ENCODE data around the gene YJEFN3.

Gene YJEFN3

DNA sequence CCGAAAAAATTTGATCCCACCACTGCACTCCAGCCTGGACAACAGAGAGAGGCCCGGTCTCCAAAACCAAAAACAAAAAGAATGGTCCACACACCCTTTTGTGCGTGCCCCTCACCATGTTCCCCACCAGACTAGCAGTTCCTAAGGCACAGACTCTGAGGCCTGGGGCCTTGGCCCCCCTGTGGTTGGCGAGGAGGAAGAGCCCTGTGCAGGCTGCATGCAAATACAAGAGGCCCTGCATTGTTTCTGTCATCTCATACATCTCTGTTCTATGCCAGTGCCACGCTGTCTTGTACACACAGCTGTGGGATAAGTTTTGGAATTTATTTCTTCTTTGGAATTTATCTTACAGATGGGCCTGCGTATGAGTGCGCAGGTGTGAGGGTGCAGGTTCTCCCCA lies 4.7 kb upstream of the YJEFN3 start:
- no peak for DNase-seq

DNA sequence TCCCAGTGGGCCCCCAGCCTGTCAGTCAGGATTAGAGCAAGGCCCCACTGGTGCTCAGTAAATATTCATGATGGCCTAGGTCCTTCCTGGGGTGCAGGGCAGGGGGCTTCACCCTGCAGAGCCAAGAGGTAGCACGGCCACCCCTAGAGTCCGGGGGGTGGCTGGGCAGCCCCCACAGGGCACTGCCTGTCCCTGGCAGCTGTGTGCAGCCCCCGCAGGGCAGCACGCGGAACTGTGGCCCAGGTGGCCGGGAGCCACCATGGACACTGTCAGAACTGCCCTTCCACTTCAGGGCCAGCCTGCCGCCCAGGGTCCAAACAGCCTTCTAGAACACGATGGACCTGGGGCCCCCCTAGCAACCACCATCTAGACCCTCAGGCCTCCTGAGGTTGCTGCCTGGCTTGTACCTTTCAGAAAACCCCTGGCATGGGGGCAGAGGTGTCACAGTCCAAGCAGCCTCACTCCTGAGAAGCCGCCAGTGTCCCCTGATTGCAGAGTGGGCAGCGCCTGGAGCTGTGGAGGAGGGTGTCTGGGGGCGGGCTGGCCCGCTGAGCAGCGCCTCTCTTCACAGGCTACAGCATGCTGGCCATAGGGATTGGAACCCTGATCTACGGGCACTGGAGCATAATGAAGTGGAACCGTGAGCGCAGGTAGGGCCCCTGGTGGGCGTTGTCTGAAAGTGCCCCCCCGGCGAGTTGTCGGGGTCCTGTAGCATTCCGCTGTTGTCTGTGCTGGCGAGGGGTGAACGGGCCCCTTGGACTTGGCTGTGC lies 2.9 kb upstream of the YJEFN3 start:
- no peak for DNase-seq

DNA sequence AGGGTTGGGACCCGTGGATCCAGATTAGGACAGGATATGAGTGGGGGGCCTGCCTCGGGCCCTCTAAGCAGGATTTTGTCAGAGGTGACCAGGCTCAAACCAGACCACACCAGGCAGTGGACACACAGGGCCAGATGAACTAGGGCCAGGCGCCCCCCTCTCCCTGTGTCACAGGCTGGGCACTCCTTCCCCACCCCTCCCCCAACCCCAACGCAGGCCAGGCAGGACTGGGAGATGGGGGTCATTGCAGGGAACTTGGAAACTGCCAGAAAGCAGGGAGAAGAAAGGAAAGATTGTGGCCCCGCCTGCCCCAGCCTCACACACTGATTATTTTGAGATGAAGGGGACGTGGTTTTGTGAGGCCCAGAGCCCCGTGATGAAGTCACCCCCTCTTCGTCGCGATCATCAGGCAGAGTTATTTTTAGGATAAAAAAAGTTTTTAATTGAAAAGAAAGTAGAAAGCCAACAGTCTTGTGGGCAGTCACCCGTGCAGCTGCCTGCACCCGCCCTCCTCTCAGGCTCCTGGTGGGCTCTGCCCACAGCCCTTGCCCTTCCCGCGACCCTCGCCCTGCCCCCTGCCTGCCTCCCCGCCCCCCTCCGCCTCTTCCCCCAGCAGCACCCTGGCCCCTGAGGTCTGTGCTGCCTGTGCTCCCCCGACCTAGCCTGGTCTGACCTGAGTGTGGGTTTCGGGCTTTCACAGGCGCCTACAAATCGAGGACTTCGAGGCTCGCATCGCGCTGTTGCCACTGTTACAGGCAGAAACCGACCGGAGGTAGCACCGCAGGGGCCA lies 1.9 kb upstream of the YJEFN3 start:
- DNase-seq: no peak

DNA sequence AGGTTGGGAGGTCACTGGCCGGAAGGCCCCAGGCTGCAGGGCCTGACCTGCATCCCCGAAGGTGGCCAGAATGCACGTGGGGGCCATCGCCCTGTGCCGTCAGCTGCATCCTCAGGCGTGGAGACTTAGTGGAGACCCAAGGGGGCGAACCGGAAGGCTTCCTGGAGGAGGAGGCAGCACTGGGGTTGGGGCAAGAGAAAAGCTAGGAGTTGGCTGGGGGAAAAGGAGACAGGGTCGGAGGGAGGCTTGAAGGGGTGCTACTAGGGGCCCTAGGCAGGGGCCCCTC lies 1.4 kb upstream of the YJEFN3 start:
- DNase-seq: no peak

DNA sequence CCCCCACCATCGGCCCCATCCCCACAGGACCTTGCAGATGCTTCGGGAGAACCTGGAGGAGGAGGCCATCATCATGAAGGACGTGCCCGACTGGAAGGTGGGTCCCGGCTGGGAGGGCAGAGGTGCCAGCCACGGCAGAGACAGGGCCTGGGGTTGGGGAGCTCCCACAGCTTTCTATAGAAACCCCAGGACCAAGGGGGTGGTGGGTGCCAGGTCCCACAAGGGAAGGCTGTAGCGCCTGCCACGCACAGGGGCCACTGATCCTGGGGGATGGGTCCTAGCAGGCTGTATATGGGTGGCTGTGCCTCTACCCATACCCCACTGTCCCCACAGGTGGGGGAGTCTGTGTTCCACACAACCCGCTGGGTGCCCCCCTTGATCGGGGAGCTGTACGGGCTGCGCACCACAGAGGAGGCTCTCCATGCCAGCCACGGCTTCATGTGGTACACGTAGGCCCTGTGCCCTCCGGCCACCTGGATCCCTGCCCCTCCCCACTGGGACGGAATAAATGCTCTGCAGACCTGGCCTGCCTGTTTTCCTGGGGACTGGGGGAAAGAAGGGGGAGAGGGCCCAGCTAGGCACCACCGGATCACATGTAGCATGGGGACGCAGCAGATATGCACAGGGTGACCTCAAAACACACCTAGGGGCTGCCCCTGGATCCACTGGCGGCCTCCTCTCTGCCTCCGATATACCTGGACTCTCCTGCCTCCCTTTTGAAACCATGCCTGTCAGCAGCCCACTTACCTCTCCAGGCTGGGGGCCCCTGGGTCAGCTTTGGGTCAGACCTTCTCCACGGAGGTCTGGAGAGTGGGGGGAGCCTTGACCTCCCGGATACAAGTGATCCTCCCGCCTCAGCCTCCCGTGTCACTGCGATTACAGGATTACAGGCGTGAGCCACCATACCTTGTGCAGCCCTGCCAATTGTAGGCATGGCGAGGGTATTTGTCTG lies 761 bp upstream of the YJEFN3 start:
- no peak for DNase-seq

- no peak for DNase-seq
Observed at GRCh38 chr19:19529783-19530422, 1.2 kb downstream of the YJEFN3 start.

DNA sequence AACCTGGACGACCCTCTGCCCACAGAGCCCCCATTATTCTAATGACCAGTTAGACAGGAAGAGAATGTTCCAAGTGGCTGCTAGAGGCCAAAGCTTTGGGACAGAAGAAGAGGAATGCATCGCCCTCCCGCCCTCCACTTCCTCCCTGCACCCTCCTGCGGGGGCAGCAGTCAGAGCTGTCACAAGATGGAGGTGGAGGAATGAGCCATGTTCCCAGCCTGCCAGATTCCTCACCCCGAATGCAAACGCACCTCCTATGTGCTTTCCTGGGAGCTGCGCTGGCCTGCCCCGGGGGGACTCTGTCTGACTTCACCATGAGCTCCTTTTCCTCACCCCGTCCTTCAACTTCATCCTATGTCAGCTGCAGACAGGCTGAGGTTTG lies 1.7 kb downstream of the YJEFN3 start:
- DNase-seq: no peak

DNA sequence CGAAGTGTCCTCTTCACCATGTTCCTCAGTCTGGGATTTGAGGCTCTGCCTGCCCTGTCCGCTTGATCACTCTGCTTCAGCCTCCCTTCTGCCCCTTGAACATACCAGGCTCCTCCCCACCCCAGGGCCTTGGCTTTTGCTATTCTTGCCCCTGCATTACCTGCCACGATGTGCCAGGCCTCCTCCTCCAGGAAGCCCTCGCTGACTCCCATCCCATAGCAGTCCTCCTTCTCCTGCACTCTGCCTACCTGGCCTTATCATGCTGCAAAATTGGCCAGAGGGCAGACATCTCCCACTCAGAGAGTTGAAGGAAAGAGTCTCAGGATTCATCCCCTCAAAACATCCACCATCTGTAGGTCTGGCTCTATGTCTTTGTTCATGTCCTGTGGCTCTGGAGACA lies 2.2 kb downstream of the YJEFN3 start:
- no peak for DNase-seq

DNA sequence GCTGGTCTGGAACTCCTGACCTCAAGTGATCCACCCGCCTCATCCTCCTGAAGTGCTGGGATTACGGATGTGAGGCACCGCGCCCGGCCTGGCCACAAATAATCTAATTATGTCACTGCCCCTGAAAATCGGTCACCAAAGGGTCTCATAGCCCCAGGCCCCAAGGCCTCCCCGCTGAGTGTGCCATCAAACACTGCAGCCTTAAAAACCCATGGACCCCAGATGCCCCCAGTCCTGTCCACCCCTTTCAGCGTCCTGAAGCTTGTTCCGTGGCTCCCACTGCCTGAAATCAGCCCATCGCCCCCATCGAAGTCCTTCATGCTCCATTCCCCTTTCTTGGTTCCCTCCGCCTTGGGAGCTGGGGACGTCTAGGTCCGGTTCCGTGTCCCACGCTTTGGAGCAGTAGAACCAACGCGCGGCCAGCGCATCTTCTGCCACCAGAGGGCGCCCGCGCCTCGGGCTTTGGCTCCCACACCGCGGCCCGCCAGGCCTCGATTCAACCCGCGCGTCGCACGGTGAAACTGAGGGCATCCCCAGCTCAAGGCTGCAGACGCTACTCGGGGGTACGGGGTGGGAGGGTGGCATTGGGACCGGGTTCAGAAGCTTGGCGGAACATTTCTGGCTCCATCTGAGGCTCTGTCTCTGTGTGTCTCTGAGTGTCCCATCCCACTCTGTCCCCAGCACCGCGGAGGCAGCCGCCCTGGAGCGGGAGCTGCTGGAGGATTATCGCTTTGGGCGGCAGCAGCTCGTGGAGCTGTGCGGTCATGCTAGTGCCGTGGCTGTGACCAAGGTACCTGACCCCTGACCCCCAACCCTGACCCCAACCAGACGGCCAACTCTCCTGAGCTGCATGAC lies 3.5 kb downstream of the YJEFN3 start:
- DNase-seq: peak; percentile 84

- no peak for DNase-seq
Observed at GRCh38 chr19:19532806-19533701, 4.3 kb downstream of the YJEFN3 start.

DNA sequence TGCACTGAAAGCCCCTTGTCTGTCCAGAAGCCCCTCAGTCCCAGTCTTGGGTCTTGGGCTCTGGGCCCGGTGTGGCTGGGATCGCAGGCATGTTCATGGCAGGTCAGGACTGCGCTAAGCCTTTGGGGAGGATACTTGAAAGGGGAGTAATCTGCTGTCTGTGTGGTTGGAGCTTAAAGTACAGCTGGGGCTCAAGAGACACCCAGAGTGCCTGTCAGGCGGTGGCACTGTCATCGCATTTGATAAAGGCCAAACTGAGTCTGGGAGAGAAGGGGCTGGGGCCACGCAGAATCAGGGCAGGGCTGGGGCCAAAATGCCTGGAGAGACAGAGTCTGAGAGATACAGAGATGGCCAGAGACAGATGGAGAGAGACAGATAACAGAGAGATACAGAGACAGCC lies 5.1 kb downstream of the YJEFN3 start:
- DNase-seq: no peak

DNA sequence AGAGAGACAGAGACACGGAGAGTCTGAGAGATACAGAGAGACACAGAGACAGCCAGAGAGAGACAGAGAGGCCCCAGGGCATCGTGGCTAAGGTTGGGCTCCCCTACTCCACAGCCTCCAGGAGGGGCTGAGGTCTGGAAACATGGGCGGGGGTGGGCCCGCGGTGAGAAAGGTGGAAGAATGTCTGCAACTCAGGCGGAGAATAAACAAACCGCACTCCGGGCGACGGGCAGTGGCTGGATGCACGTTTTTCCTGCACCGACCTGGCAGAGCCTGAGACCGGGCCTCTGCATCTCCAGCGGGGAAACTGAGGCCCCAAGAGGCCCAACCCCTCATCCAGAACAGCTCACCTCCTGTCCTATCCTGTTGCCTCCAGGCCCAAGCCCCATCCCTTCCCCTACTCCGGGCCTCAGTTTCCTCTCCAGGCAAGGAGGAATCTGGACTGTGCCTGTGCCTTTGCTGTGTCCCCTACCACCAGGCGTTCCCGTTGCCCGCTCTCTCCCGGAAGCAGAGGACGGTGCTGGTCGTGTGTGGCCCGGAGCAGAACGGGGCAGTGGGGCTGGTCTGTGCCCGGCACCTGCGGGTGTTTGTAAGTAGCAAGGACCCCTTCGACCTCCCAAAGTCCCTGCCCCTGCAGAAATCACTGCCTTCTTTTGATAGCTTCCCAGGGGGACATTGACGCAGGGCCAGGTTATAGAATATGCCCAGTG lies 6.0 kb downstream of the YJEFN3 start:
- DNase-seq: no peak

DNA sequence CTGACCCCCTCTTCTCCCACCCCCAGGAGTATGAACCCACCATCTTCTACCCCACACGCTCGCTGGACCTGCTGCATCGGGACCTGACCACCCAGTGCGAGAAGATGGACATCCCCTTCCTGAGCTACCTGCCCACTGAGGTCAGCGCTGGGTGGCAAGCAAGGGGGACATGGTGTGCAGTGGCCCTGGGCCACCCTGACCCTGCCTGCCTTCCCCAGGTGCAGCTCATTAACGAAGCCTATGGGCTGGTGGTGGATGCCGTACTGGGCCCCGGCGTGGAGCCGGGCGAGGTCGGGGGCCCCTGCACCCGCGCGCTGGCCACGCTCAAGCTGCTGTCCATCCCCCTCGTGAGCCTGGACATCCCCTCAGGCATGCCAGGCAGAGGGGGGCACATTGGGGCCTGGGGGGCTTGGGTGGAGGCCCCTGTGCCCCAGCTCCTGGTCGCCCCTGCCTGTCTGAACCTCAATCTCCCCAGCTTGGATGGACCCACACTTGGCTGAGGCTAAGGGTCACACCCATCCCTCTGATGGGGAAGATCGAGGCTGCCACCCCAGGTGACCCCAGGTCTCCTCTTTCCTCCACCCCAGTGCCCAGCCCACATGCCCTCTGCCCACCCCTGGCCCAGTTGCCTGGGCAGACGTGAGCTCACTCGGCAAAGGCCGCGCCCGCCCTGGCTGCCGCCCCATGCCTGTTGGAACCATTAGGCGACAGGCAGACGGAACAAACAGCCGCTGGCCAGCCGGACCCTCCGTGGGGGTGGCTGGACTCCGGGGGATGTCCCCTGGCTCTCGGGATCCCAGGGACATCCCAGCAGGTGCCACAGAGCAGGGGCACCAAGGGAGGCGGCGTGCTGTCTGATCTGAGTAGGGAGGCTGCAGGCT lies 6.8 kb downstream of the YJEFN3 start:
- no peak for DNase-seq

GRCh38 chr19:19537075-19538048 lies 8.7 kb downstream of the YJEFN3 start:
- DNase-seq: no peak

DNA sequence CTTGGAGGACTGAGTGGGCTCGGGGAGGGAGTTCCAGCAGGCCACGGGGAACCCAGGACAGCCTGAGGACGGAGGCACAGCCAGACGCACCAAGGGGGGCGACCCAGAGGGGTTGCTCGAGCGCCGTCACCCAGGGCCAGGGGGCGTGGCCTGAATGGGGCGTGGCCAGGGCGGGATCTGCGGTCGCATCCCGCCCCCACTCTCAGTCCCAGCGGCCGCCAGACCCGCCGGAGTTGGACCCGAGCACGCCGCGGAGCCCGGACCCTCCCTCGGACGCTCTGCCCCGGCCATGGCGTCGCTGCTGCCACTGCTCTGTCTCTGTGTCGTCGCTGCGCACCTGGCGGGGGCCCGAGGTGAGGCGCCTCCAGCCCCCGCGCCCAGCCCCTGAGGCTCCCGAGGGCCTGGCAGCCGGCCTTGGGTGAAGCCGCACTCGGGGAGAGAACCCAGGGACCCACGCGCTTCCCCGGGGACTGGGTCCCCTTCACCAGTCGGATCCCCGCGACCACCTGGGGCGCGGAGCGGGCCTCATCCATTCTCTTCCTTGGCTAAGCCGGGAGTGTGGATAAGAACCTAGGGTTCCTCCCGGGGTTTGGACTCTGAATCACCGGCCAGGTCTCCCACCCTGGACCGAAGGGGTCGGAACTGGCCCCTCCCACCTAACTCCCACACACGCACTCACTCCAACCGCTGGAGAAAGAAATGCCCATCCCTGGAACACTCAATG lies 9.5 kb downstream of the YJEFN3 start, which contains the start of gene CILP2:
TSS of gene CILP2 (plus strand) at position 205 of the 724 bp plus-strand sequence. CDS start at position 290, 85 bp downstream.
- DNase-seq: peak; percentile 25

DNA sequence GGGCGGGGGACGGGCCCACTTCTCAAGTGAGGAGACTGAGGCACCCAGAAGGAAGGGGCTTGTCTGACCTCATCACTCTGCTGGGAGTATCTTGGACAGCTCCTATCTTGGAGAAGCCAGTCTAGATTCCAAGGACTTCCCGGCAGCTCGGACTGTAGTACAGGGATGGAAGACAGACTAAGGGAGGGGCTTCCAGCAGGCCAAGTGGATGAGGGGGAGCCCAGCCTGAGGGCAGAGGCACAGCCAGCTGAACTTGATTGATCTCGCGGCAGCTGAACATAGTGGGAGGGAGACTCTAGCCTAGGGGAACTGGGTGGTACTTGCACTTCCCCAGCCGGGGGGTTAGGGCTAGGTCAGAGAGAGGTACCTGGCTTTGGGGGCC lies 10.1 kb downstream of the YJEFN3 start:
- no peak for DNase-seq

- no peak for DNase-seq
Observed at GRCh38 chr19:19539698-19540063, 11.0 kb downstream of the YJEFN3 start.

Data from activated T-cell treated with anti-CD3 and anti-CD28 coated beads for 4 hours (primary cell).